HUES48 (cell line): ENCODE results near the gene CAMK4.
"Not testable (repeated sequence)": the region's sequence is repeated elsewhere in the genome, so short reads cannot be mapped to it uniquely, and the experiment has no call there.

Source experiments
- H3K27ac ChIP-seq: one replicate; pipeline ENCODE4 v1.7.0; 2013; ENCODE audit warnings: low read depth, low read length, inconsistent platforms
- H3K27me3 ChIP-seq: 2 replicates; pipeline ENCODE4 v1.6.1; 2013; ENCODE audit warnings: mild to moderate bottlenecking, low read length; ENCODE audit not compliant: control insufficient read depth, insufficient read depth
- H3K36me3 ChIP-seq: 2 replicates; pipeline ENCODE4 v1.6.1; 2013; ENCODE audit warnings: low read length; ENCODE audit not compliant: control insufficient read depth, insufficient read depth
- H3K4me1 ChIP-seq: 2 replicates; pipeline ENCODE4 v1.6.1; 2013; ENCODE audit warnings: mild to moderate bottlenecking, low read length; ENCODE audit not compliant: control insufficient read depth, insufficient read depth
- H3K4me3 ChIP-seq: 2 replicates; pipeline ENCODE4 v1.5.1; 2013; ENCODE audit warnings: mild to moderate bottlenecking, low read depth, low read length
- H3K9ac ChIP-seq: 2 replicates; pipeline ENCODE4 v1.6.1; 2013; ENCODE audit warnings: mild to moderate bottlenecking, low read depth, low read length, moderate library complexity
- H3K9me3 ChIP-seq: 2 replicates; pipeline ENCODE4 v1.6.1; 2013; ENCODE audit warnings: low read length; ENCODE audit not compliant: control insufficient read depth, insufficient read depth

CAMK4 gene

DNA sequence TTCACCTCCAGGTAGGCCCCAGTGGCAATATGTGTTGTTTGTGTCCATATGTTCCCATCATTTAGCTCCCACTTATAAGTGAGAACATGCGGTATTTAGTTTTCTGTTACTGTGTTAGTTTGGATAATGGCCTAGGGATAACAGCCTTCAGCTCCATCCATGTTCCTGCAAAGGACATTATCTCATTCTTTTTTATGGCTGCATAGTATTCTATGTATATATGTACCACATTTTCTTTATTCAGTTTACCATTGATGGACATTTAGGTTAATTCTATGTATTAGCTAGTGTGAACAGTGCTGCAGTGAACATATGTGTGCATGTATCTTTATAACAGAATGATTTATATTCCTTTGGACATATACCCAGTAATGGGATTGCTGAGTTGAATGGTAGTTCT, 134.5 kb downstream of the CAMK4 start:
- not testable (repeated sequence) for H3K36me3 ChIP-seq, H3K9me3 ChIP-seq, H3K4me3 ChIP-seq, H3K4me1 ChIP-seq, H3K27me3 ChIP-seq, H3K27ac ChIP-seq, H3K9ac ChIP-seq

DNA sequence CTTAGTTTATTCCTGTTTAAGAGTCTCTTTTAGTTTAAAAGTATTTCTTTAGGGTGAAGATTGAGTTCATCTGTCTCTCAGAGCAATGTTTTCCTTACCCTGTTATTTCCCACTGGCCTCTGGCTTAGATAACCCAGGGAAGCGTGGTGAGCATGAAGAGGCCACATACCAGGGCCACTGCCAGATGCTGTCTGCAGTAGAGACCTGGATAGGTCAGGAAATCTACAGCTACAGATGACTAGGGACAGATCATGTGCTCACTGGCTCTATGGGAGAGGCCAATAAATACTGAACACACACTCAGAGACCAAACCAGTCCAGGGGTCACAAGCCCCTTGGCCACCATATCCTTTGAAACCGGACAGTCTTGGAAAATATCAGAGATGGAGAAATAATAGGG, 136.0 kb downstream of the CAMK4 start:
- H3K27ac ChIP-seq: no peak overlapping the region
- H3K4me1 ChIP-seq: no peaks in the 10 kb centered on the region
- no peak overlapping the region for H3K9ac ChIP-seq
- H3K27me3 ChIP-seq: no peaks in the 10 kb centered on the region
- no peaks in the 10 kb centered on the region for H3K9me3 ChIP-seq
- no peaks in the 10 kb centered on the region for H3K36me3 ChIP-seq
- no peak overlapping the region for H3K4me3 ChIP-seq

DNA sequence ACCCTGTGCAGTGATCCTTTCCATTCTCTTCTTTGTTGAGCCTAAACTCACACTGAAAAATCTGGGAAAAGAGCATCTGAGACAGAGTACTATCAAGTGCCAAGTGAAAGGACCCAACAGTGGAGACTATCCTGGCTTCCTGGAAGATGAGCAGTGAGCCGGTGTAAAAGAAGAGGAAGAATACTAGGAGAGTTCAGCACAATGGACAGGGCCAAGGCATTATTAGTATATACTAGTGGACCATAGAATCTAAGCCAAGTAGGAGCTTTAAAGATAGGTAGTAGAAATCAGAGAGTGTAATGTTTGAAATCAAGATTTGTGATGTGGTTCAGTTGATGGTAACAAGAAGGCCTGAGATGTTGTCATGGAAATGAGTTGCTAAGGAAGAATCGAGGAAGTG, 140.8 kb downstream of the CAMK4 start:
- H3K27me3 ChIP-seq: no peaks in the 10 kb centered on the region
- H3K36me3 ChIP-seq: no peaks in the 10 kb centered on the region
- H3K9ac ChIP-seq: no peak overlapping the region
- no peak overlapping the region for H3K4me3 ChIP-seq
- H3K4me1 ChIP-seq: no peaks in the 10 kb centered on the region
- no peaks in the 10 kb centered on the region for H3K9me3 ChIP-seq
- no peak overlapping the region for H3K27ac ChIP-seq

GRCh38 chr5:111366388-111366787, 142.2 kb downstream of the CAMK4 start:
- Histone ChIP-seq H3K27me3 (no peaks in the 10 kb centered on the region), H3K36me3 (no peaks in the 10 kb centered on the region), H3K27ac (no peak overlapping the region), H3K9me3 (no peaks in the 10 kb centered on the region), H3K4me1 (no peaks in the 10 kb centered on the region), H3K4me3 (no peak overlapping the region), H3K9ac (no peak overlapping the region)

GRCh38 chr5:111367115-111367514, 142.9 kb downstream of the CAMK4 start:
- no peaks in the 10 kb centered on the region for H3K4me1 ChIP-seq
- H3K9me3 ChIP-seq: no peaks in the 10 kb centered on the region
- H3K9ac ChIP-seq: no peak overlapping the region
- no peaks in the 10 kb centered on the region for H3K27me3 ChIP-seq
- no peaks in the 10 kb centered on the region for H3K36me3 ChIP-seq
- no peak overlapping the region for H3K27ac ChIP-seq
- H3K4me3 ChIP-seq: no peak overlapping the region

GRCh38 chr5:111372799-111373198, 148.6 kb downstream of the CAMK4 start:
- H3K4me3 ChIP-seq: no peak overlapping the region
- H3K9ac ChIP-seq: no peak overlapping the region
- no peaks in the 10 kb centered on the region for H3K9me3 ChIP-seq
- no peaks in the 10 kb centered on the region for H3K4me1 ChIP-seq
- no peaks in the 10 kb centered on the region for H3K27me3 ChIP-seq
- H3K36me3 ChIP-seq: no peaks in the 10 kb centered on the region
- H3K27ac ChIP-seq: no peak overlapping the region

DNA sequence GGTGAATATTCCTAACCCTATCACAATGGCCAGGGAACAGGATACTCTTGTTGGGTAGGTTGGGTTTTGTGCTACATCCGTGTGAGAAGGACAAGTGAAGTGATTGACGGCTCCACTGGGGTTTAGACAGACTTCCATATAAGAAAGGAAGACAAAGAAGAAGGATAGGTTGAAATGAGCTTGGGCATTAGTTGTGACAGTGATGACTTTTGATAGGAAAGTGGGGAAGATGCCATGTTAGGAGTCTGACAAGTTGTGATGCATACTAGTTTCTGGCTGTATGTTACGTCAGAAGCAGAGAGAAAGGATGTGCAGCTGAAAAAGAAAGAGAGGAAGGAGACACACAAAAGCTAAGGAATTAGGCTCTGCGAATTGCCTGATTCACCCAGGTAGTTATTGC, 150.2 kb downstream of the CAMK4 start:
- H3K4me3 ChIP-seq: no peak overlapping the region
- H3K36me3 ChIP-seq: no peaks in the 10 kb centered on the region
- no peaks in the 10 kb centered on the region for H3K9me3 ChIP-seq
- H3K4me1 ChIP-seq: no peaks in the 10 kb centered on the region
- H3K27ac ChIP-seq: no peak overlapping the region
- H3K9ac ChIP-seq: no peak overlapping the region
- H3K27me3 ChIP-seq: no peaks in the 10 kb centered on the region

- Histone ChIP-seq H3K27ac (no peak overlapping the region), H3K9me3 (no peaks in the 10 kb centered on the region), H3K27me3 (no peaks in the 10 kb centered on the region), H3K9ac (no peak overlapping the region), H3K4me3 (no peak overlapping the region), H3K36me3 (no peaks in the 10 kb centered on the region), H3K4me1 (no peaks in the 10 kb centered on the region)
Measured at GRCh38 chr5:111375645-111376044, 151.5 kb downstream of the CAMK4 start.

DNA sequence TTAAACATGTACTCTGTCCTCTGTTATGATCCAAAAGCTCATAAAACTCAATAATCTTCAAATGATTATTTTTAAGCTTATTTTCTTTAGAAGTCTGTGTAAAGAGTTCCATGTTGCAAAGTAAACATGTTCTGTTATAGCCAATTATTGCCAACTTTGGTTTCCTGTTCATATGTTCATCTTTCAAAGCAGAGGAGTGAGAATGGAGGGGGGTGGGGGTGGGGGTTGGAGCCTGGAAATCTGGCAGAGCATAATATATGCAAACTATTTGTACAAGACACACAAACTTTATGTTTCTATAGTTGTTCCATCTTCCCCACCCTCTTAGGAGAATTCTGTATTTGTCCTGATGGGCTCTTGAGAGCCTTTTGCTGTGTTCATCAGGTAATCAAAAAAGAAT, 153.1 kb downstream of the CAMK4 start:
- Histone ChIP-seq H3K9me3 (no peaks in the 10 kb centered on the region), H3K27ac (no peak overlapping the region), H3K36me3 (no peaks in the 10 kb centered on the region), H3K9ac (no peak overlapping the region), H3K4me1 (no peaks in the 10 kb centered on the region), H3K4me3 (no peak overlapping the region), H3K27me3 (no peaks in the 10 kb centered on the region)

DNA sequence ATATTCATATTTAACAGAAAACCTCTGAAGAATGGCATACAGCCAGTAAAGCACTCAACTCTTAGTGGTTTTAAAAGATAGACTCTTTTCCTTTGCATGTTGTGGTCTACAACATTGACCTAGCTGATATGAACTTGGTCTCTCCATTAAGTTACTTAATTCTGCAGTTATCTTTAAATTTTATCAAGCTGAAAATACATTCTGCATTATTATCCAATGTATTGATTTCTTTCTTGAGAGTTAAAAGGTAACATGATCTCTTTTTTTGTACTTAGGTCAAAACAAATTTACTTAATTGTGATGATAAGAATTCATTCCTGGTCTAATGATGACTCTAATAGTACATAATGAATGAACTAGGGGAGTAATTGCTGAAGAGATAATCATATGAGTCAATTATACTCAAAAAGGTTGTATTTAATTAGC, 155.2 kb downstream of the CAMK4 start:
- Histone ChIP-seq H3K36me3 (no peaks in the 10 kb centered on the region), H3K4me3 (no peak overlapping the region), H3K4me1 (no peaks in the 10 kb centered on the region), H3K9me3 (no peaks in the 10 kb centered on the region), H3K27ac (no peak overlapping the region), H3K27me3 (no peaks in the 10 kb centered on the region), H3K9ac (no peak overlapping the region)

DNA sequence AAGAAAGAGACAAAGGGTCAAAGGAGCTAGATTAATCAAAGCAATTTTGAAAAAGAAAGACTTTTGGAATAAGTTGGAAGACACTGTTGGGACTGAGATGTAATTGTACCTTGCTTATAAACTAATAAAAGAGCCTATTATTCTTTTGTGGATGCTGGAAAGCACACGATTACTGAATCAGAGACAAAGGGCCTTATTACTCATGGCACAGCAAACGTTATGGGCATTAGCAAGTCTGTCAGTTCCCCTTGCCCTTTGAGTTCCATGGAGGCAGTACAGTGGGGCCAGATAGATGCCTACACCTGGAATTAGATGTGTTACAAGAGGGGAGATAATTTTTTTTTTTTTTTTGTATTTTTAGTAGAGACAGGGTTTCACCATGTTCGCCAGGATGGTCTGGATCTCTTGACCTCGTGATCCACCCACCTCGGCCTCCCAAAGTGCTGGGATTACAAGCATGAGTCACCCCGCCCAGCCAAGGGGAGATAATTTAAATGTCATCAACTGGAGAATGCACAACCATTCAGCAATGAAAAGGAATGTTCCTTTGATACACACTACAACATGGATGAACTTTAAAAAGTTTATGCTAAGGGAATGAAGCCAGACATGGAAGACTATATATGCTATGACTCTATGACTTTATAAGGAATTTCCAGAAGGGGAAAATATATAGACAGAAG, 159.2 kb downstream of the CAMK4 start:
- Histone ChIP-seq H3K27ac (no peak overlapping the region), H3K4me1 (no peaks in the 10 kb centered on the region), H3K4me3 (no peak overlapping the region), H3K9ac (no peak overlapping the region), H3K27me3 (no peaks in the 10 kb centered on the region), H3K9me3 (no peaks in the 10 kb centered on the region), H3K36me3 (no peaks in the 10 kb centered on the region)

GRCh38 chr5:111384220-111384619, 160.0 kb downstream of the CAMK4 start:
- H3K9ac ChIP-seq: no peak overlapping the region
- H3K27ac ChIP-seq: no peak overlapping the region
- no peak overlapping the region for H3K4me3 ChIP-seq
- H3K36me3 ChIP-seq: no peaks in the 10 kb centered on the region
- H3K9me3 ChIP-seq: no peaks in the 10 kb centered on the region
- H3K4me1 ChIP-seq: no peaks in the 10 kb centered on the region
- H3K27me3 ChIP-seq: no peaks in the 10 kb centered on the region
